Neural progenitor cell (in vitro differentiated cells): ENCODE results near the gene FGD3. TPM values are rescaled to one million over a fixed set of nuclear protein-coding genes. Genes with fewer than 3 reads are reported as not detected.

Experiments used
- DNase-seq: peaks from one replicate; pipeline ENCODE4 v3.0.0-alpha.2; 2016; ENCODE audit warnings: low spot score
- H2AFZ ChIP-seq: fragments of 200-600 bp; sonication (generic); replicated peaks from 2 replicates; pipeline ENCODE4 v1.6.1; 2016; ENCODE audit warnings: antibody characterized with exemption
- H3F3A ChIP-seq: fragments of 200-600 bp; sonication (generic); 2 replicates; pipeline ENCODE4 v1.6.1; 2016; ENCODE audit warnings: antibody characterized with exemption, low read depth
- H3K27ac ChIP-seq: fragments of 200-600 bp; sonication (generic); 2 replicates; pipeline ENCODE4 v1.5.1; 2016; ENCODE audit warnings: mild to moderate bottlenecking
- H3K27me3 ChIP-seq: fragments of 200-600 bp; sonication (generic); 2 replicates; pipeline ENCODE4 v1.6.1; 2016; ENCODE audit warnings: mild to moderate bottlenecking, moderate library complexity
- H3K36me3 ChIP-seq: fragments of 200-600 bp; sonication (generic); 2 replicates; pipeline ENCODE4 v1.5.1; 2016
- H3K4me1 ChIP-seq: fragments of 200-600 bp; sonication (generic); 2 replicates; pipeline ENCODE4 v1.6.1; 2016; ENCODE audit warnings: mixed run types
- H3K4me2 ChIP-seq: fragments of 200-600 bp; sonication (generic); 2 replicates; pipeline ENCODE4 v1.6.1; 2016
- H3K4me3 ChIP-seq: fragments of 200-600 bp; sonication (generic); 2 replicates; pipeline ENCODE4 v1.5.1; 2016
- H3K79me2 ChIP-seq: fragments of 200-600 bp; sonication (generic); 2 replicates; pipeline ENCODE4 v1.6.1; 2016; ENCODE audit warnings: low read depth
- H3K9ac ChIP-seq: fragments of 200-600 bp; sonication (generic); 2 replicates; pipeline ENCODE4 v1.6.1; 2016
- H3K9me3 ChIP-seq: fragments of 200-600 bp; sonication (generic); 2 replicates; pipeline ENCODE4 v1.5.1; 2016; ENCODE audit warnings: low read depth
- H4K20me1 ChIP-seq: fragments of 200-600 bp; sonication (generic); 2 replicates; pipeline ENCODE4 v1.6.1; 2016; ENCODE audit warnings: low read depth
- H3K27ac Mint-ChIP-seq: 3 replicates; pipeline ENCODE4 v1.8.0; 2021; ENCODE audit warnings: mixed read lengths
- H3K27me3 Mint-ChIP-seq: 2 replicates; pipeline ENCODE4 v1.8.0; 2022; ENCODE audit warnings: low read depth, mild to moderate bottlenecking, inconsistent platforms, moderate library complexity, mixed read lengths; ENCODE audit not compliant: insufficient read depth
- H3K36me3 Mint-ChIP-seq: 3 replicates; pipeline ENCODE4 v1.8.0; 2021; ENCODE audit warnings: mixed read lengths
- H3K4me1 Mint-ChIP-seq: 3 replicates; pipeline ENCODE4 v1.8.0; 2021; ENCODE audit warnings: mixed read lengths
- H3K4me3 Mint-ChIP-seq: 3 replicates; pipeline ENCODE4 v1.8.0; 2021; ENCODE audit warnings: mild to moderate bottlenecking, moderate library complexity, mixed read lengths
- H3K9me3 Mint-ChIP-seq: 3 replicates; pipeline ENCODE4 v1.8.0; 2020; ENCODE audit warnings: mixed read lengths
- CTCF ChIP-seq: fragments of 200-600 bp; sonication (generic); IDR thresholded peaks from 2 replicates; pipeline ENCODE4 v1.5.1; 2017; ENCODE audit warnings: antibody characterized with exemption, mild to moderate bottlenecking
- EZH2 ChIP-seq: fragments of 200-600 bp; sonication (generic); IDR thresholded peaks from 2 replicates; pipeline ENCODE4 v1.6.1; 2017; ENCODE audit warnings: antibody characterized with exemption, mild to moderate bottlenecking, moderate library complexity
- EZH2phosphoT487 ChIP-seq: fragments of 200-600 bp; sonication (generic); IDR thresholded peaks from 2 replicates; pipeline ENCODE4 v1.6.1; 2017; ENCODE audit warnings: antibody characterized with exemption
- total RNA-seq: library from RNA; depleted of rRNA; stranded (reverse); fragments of >200 nt; gene quantifications from 2 replicates; pipeline ENCODE4 v1.2.3, GENCODE V29; 2015; ENCODE audit warnings: low replicate concordance

Gene FGD3
- total RNA-seq, 1 donor from 2014 or later: 0.56 TPM

GRCh38 chr9:92942688-92943616 lies 4.4 kb upstream of the FGD3 start:
- Histone ChIP-seq H3K27ac (no peak overlapping the region), H3K9ac (no peak overlapping the region), H3K79me2 (no peaks in the 10 kb centered on the region), H4K20me1 (no peaks in the 10 kb centered on the region), H3K27me3 (no peaks in the 10 kb centered on the region), H3K4me1 (peaks cover 6% of the 10 kb centered on the region), H3K9me3 (no peaks in the 10 kb centered on the region), H2AFZ (no peak overlapping the region), H3K4me2 (no peak overlapping the region), H3F3A (no peaks in the 10 kb centered on the region), H3K4me3 (no peak overlapping the region), H3K36me3 (no peaks in the 10 kb centered on the region)
- H3K4me3 Mint-ChIP-seq: no peak overlapping the region
- peaks cover 7% of the 10 kb centered on the region for H3K9me3 Mint-ChIP-seq
- TF ChIP-seq EZH2phosphoT487 (no peak), CTCF (no peak), EZH2 (no peak)
- DNase-seq: no peak
- H3K36me3 Mint-ChIP-seq: peaks cover 3% of the 10 kb centered on the region
- H3K4me1 Mint-ChIP-seq: peaks cover 14% of the 10 kb centered on the region
- H3K27ac Mint-ChIP-seq: no peak overlapping the region
- H3K27me3 Mint-ChIP-seq: peaks cover 10% of the 10 kb centered on the region

- no peaks in the 10 kb centered on the region for H3K27me3 ChIP-seq
- H3K4me3 Mint-ChIP-seq: no peak overlapping the region
- no peaks in the 10 kb centered on the region for H3K9me3 ChIP-seq
- peaks cover 8% of the 10 kb centered on the region for H3K4me1 ChIP-seq
- H2AFZ ChIP-seq: no peak overlapping the region
- H3K9ac ChIP-seq: no peak overlapping the region
- peaks cover 7% of the 10 kb centered on the region for H3K9me3 Mint-ChIP-seq
- peaks cover 3% of the 10 kb centered on the region for H3K36me3 Mint-ChIP-seq
- H3K27ac ChIP-seq: no peak overlapping the region
- no peak overlapping the region for H3K27ac Mint-ChIP-seq
- H3K4me3 ChIP-seq: no peak overlapping the region
- peaks cover 14% of the 10 kb centered on the region for H3K27me3 Mint-ChIP-seq
- H4K20me1 ChIP-seq: no peaks in the 10 kb centered on the region
- no peaks in the 10 kb centered on the region for H3K36me3 ChIP-seq
- DNase-seq: no peak
- no peaks in the 10 kb centered on the region for H3K79me2 ChIP-seq
- no peaks in the 10 kb centered on the region for H3F3A ChIP-seq
- H3K4me2 ChIP-seq: no peak overlapping the region
- H3K4me1 Mint-ChIP-seq: peaks cover 20% of the 10 kb centered on the region
- TF ChIP-seq CTCF (no peak), EZH2 (no peak), EZH2phosphoT487 (no peak)
These were observed 2.4 kb upstream of the FGD3 start for GRCh38 chr9:92944921-92945320.

GRCh38 chr9:92945796-92946195 lies 1.5 kb upstream of the FGD3 start:
- Mint-ChIP-seq H3K36me3 (peaks cover 3% of the 10 kb centered on the region), H3K27me3 (peaks cover 14% of the 10 kb centered on the region), H3K27ac (no peak overlapping the region), H3K4me3 (no peak overlapping the region), H3K4me1 (peaks cover 18% of the 10 kb centered on the region), H3K9me3 (peaks cover 7% of the 10 kb centered on the region)
- DNase-seq: no peak
- Histone ChIP-seq H3K36me3 (no peaks in the 10 kb centered on the region), H3K9me3 (no peaks in the 10 kb centered on the region), H2AFZ (no peak overlapping the region), H3K27me3 (no peaks in the 10 kb centered on the region), H3K9ac (no peak overlapping the region), H3K4me1 (peaks cover 8% of the 10 kb centered on the region), H3K79me2 (no peaks in the 10 kb centered on the region), H3F3A (no peaks in the 10 kb centered on the region), H3K27ac (no peak overlapping the region), H4K20me1 (no peaks in the 10 kb centered on the region), H3K4me3 (no peak overlapping the region), H3K4me2 (no peak overlapping the region)
- no peak for TF ChIP-seq CTCF
- TF ChIP-seq EZH2phosphoT487: no peak
- no peak for TF ChIP-seq EZH2
